Daoy (cell line): Measurements from ENCODE around the gene CSDE1. TPM values are rescaled to one million over a fixed set of nuclear protein-coding genes. Genes with fewer than 3 reads are reported as not detected.

ENCODE experiments used
- DNase-seq: peaks from one replicate; pipeline ENCODE4 v3.0.0-alpha.2; 2015; ENCODE audit warnings: low read depth
- total RNA-seq: library from RNA; depleted of rRNA; stranded (reverse); fragments of >200 nt; shearing (Covaris generic); gene quantifications from 2 replicates; pipeline ENCODE4 v1.2.3, GENCODE V29; 2014

Gene CSDE1
- total RNA-seq, 1 experiment from 2014 or later = 1,171 TPM

DNA sequence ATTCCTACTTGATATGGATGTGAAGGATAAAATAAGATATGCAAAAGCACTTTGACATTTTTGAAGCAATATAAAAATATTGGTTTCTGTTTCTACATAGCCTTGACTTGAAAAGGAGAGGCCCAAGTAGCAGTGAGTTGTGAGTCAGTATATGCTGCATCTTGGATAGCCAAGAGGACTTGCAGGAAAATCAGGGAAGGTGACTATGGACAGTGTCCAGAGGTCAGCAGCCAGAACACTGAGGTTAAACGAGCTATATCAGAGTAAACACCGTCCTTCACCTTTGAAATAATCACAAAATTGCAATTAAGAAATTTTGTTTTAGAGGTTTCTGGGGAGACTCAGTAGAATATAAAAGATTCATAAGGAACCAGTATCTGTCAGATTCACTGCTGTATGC lies 55.9 kb downstream of the CSDE1 start:
- DNase-seq = no peak

DNA sequence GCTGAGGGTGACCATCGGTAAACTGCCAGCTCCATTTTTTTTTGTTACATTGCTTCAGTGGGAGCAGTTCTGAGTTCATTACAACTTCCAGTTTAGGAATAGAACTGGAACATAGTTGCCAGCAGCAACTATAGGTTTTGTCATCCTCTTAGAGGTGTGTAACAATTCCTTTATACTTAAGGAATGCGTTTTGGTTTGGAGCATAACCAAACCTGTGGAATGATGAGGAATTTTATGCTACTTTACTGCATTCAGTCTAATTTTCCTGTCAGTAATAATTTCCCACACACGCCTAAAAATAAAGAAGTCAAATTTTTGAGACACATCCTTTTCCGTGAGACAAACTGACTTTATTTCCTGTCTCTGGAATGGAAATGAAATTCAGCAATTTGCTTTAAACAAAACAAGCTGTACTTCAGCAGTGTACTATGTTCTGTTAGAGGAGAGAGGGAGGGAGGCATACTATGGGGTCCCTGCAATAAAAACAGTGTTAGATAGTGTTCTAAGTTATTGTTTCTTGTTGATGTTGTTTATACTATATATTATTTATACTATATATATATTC lies 57.7 kb downstream of the CSDE1 start:
- DNase-seq = no peak

DNA sequence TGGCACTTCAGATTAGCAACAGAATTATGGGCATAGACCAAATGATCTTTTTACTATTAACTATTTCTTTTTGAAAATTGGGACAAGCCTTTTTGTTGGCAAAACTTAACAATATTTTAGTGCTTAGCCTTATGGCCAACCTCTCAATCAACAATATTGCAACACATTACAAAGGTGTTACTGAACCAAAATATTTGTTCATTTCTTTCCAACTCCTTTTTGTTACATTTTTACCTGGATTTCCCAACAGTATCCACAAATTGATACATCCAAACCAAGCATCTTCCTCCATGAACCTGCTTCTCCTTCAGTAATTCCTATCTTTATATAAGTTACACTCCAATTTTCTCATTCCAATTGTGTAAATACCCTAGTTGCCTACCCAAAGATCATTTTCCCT lies 61.0 kb downstream of the CSDE1 start:
- DNase-seq = no peak

GRCh38 chr1:114695430-114696058 lies 62.2 kb downstream of the CSDE1 start, which contains the start of gene AMPD1:
Gene AMPD1 (minus strand): TSS chr1:114695546. CDS start chr1:114695471, 75 bp downstream.
- peak; percentile 40 for DNase-seq

DNA sequence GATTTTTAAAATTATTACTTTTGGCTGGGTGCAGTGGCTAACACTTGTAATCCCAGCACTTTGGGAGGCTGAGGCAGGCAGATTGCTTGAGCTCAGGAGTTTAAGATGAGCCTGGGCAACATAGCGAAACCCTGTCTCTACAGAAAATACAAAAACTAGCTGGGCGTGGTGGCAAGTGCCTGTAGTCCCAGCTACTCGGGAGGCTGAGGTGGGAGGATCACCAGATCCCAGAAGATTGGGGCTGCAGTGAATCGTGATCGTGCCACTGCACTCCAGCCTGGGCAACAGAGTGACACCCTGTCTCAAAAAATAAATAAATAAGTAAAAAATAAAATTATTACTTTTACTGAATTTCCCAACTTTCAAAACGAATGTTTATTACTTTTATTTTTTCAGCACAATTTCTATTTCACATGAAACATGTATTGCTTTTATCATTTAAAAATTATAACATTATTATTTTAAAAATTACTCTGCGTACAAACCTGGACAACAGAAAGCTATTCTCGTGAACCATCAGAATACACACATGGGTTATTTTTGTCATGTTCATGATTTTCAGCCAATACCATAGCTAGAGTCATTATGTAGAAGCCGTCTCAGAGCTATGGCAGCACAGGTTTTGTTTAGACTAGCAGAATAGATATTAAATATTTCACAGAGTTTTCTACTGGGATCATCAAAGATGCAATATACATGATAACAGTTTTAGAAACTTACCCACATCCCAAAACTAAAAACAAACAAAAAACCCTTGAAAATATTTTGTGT lies 63.1 kb downstream of the CSDE1 start:
- no peak for DNase-seq

- no peak for DNase-seq
These were observed 64.8 kb downstream of the CSDE1 start for GRCh38 chr1:114692947-114693346.

- peak; percentile 74 for DNase-seq
These were observed 66.7 kb downstream of the CSDE1 start for GRCh38 chr1:114691061-114691460.

DNA sequence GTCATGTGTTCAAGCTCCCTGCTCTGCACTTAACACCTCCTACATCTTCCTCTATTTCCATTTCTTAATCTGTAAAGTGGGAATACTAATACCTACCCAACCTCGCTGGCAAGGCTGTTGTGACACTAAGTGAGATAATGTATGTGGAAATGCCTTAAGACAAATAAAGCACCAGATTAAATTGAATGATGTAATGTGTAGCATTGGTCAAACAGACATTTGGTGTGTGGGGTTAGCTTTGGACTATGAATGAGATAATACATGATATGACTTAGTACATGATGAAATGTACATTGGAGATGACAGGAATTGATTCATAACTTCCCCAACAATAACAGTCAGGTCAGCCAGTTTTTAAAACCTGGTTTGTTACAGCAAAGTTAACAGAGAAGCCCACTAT lies 67.6 kb downstream of the CSDE1 start:
- DNase-seq = no peak

- DNase-seq = no peak
These were observed 69.3 kb downstream of the CSDE1 start for GRCh38 chr1:114688526-114688925.

GRCh38 chr1:114685851-114686250 lies 71.9 kb downstream of the CSDE1 start:
- no peak for DNase-seq

DNA sequence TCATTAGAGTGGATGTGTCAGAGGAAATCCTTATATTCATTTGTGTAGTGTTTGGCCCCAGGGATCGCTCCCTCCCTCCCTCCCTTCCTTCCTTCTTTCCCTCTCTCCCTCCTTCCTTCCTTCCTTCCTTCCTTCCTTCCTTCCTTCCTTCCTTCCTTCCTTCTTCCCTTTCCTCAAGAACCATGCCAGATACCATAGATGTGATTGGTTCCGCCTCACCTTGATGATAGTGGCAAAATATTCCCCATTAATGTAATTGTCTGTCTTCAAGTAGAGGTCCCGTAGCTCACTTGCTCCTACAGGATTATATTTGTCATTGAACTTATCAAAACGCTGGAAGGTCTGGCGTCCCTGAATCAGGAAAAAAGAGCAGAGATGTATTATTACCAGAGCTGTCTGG lies 80.1 kb downstream of the CSDE1 start:
- no peak for DNase-seq

DNA sequence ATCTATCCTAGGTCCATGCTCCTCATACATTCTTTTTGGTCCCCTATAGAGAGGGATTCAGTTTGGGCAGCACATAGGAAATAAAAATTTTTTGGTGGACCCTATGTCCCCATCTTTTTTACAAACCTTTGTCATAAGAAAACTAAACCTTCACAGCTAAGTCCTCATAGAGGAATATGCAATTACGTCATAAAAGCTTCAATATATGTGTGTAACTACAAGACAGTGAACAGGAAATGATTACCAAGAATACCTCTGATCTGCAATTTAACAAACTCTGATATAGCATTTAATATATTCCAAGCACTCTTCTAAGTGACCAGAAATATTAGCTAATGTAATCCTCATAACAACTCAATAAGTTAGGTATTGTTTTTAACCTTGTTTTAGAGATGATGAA lies 81.7 kb downstream of the CSDE1 start:
- DNase-seq = no peak

- DNase-seq = no peak
These were observed 85.9 kb downstream of the CSDE1 start for GRCh38 chr1:114671939-114672275.

DNA sequence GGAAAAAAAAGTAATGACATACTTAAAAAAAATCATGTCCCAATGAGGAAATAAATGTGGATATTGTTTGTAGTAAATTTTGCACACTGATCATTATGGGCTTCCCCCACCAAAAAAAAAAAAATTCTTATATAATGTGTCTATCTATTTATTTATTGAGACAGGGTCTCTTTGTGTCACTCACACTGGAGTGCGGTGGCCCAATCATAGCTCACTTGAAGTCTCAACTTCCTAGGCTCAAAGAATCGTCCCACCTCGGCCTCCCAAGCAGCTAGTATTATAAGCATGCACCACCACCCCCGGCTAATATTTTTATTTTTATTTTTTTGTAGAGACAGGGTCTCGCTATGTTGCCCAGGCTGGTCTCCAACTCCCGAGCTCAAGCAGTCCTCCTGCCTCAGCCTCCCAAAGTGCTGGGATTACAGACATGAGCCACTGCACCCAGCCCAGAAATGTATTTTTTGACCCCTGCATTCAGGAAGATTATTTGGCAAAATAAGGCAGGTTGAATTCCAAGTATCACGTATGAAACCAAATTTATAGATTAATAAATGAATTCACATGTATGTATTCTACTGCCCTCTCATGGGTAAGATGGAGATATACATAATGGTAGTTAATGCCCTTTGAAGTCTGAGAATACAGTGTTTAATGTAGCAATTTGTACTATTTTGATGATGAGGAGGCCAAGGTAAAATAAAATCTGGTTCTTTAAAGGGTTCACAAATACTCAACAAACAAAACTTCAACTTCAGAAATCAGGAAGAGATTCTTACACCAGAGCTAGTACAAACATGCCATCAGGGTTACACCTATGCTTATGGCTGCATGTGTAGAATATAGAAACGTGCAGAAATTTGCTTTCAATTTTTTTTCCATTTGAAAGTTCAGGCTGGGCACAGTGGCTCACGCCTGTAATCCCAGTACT lies 86.5 kb downstream of the CSDE1 start:
- DNase-seq = no peak

DNA sequence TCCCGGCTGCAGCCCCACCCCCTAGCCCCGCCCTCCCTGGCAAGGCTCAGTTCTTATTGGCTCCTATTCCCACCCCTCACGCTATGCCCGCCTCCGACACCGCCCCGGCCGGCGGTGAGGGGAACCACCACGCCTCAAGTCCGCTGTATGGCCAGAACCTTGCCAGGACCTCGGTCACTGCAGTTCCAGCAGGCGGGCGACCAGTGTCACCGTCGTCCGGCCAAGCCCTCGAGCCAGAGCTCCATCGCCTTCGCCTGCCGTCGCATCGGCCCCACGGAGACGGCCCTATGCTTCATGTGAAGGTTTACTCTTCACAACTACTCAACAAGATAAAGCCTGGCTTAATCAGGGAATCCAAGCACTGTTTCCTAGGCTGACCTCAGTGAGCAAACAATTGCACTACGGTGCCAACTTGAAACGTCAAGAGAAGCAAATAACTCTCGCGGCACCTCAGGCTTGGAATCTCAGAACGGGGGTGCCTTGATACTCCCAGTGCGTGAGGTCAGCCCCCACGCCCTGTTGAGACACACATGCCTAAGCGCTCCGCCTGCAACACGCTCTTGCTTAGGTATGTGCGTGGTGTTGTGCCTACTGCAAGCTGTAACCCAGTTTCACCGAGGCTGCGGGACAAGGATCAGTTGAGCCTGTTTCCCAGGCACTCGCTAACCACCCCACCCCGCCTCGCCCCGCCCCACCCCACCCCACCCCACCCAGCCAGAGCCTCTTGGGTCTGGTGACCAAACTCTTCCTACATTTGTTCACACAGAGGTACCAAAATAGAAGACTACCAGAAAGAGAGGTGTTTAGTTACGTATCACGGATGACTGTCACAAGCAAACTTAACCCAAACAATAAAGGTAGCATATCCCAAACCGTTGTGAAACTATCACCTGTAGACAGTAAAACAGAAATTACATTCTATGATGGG lies 87.4 kb downstream of the CSDE1 start:
- DNase-seq = peak; percentile 97

DNA sequence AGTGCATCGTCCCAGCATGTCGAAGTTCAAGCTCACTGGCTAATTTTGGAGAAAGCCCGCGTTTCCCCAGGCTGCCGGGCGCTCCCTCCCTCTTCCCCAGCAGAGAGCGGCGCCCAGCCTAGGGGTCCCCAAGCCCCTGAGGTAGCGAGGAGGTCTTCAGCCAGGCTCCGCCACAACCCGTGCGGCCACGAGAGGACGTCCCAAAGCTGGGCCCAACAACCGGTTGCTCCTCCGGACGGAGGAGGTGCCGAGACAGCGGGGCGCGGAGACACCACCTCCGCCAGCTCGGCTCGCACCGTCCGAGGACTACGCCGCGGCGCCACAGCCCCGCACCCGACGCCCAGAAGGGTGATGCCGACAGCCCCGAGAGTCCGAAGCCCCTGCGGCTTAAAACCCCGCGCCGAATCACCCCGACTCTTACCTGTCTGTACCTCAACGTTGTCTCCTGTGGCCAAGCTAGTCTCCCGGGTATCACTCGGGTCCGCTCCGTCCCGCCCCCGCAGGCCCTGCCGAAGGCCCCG lies 88.2 kb downstream of the CSDE1 start, which contains the start of gene DENND2C:
Gene DENND2C, minus strand, starts transcription at position 488 of the 521 bp plus-strand sequence. CDS start 44,065 bp downstream, outside the sequence.
- no peak for DNase-seq

- DNase-seq = peak; percentile 56
These were observed 88.8 kb downstream of the CSDE1 start for GRCh38 chr1:114668784-114669561.

DNA sequence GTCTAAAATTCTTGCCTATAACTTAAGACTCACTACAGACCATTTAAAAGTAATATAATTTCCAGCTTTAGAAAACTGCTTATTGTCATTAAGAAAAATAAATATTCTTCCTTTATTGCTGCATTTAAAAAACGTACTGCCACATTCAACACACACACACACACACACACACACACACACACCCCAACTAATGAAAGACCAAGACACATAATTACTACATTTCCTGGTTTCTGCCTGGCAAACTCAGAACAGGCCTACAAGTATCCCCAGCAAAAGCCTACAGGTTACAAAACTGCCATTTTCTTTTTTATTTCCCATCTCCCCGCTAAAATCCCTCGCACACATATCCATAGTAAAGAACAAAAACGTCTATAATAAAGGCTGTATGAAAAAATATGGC lies 89.4 kb downstream of the CSDE1 start:
- no peak for DNase-seq

DNA sequence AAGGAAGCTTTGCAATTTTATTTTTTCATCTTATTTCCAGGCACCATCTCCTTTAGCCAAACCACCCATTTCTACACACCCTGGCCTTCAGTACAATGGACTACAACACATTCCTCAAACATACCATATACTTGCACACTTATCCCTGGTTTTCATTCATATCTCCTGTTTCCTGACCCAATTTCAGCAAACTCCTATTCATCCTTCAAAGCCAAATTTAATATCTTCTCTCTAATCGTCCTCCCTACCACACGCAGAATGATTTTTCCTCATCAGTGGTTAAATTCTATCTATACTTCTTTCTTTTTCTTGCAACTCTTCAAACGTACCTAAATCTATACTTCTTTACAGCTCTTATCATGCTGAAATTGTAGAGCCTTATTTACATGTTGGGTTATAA lies 90.8 kb downstream of the CSDE1 start:
- no peak for DNase-seq
